GM23338 (cell line): ENCODE results near the gene SOSTDC1. TPM values are rescaled to one million over a fixed set of nuclear protein-coding genes. Genes with fewer than 3 reads are reported as not detected.

Experiments
- ATAC-seq: fragments of 200-7000 bp; cut with Tn5 transposase; 3 replicates; pipeline ENCODE4 v1.9.1; 2020
- DNase-seq: peaks from one replicate; pipeline ENCODE4 v3.0.0-alpha.2; 2015; ENCODE audit warnings: low spot score
- H2AFZ ChIP-seq: fragments of 200-600 bp; sonication (generic); 2 replicates; pipeline ENCODE4 v1.8.0; 2016; ENCODE audit warnings: antibody characterized with exemption, mild to moderate bottlenecking, moderate library complexity
- H3F3A ChIP-seq: fragments of 200-600 bp; sonication (generic); replicated peaks from 2 replicates; pipeline ENCODE4 v1.8.0; 2017; ENCODE audit warnings: antibody characterized with exemption, mixed run types, low read depth
- H3K27ac ChIP-seq: fragments of 200-600 bp; sonication (generic); 2 replicates; pipeline ENCODE4 v1.6.1; 2016; ENCODE audit warnings: low read depth
- H3K27me3 ChIP-seq: fragments of 200-600 bp; sonication (generic); 2 replicates; pipeline ENCODE4 v1.8.0; 2016; ENCODE audit warnings: mild to moderate bottlenecking, mixed run types, moderate library complexity; ENCODE audit not compliant: insufficient read depth
- H3K36me3 ChIP-seq: fragments of 200-600 bp; sonication (generic); 2 replicates; pipeline ENCODE4 v1.8.0; 2016; ENCODE audit warnings: mild to moderate bottlenecking; ENCODE audit not compliant: insufficient read depth
- H3K4me1 ChIP-seq: fragments of 200-600 bp; sonication (generic); 2 replicates; pipeline ENCODE4 v1.8.0; 2016; ENCODE audit warnings: mild to moderate bottlenecking, moderate library complexity; ENCODE audit not compliant: insufficient read depth
- H3K4me2 ChIP-seq: fragments of 200-600 bp; sonication (generic); 2 replicates; pipeline ENCODE4 v1.7.1; 2017; ENCODE audit warnings: mixed run types
- H3K4me3 ChIP-seq: fragments of 200-600 bp; sonication (generic); 2 replicates; pipeline ENCODE4 v1.6.1; 2016; ENCODE audit warnings: mixed run types
- H3K79me2 ChIP-seq: fragments of 200-600 bp; sonication (generic); replicated peaks from 2 replicates; pipeline ENCODE4 v1.8.0; 2017; ENCODE audit warnings: mild to moderate bottlenecking; ENCODE audit not compliant: insufficient read depth
- H3K9me2 ChIP-seq: fragments of 200-600 bp; sonication (generic); 2 replicates; pipeline ENCODE4 v1.8.0; 2017; ENCODE audit not compliant: insufficient read depth
- H4K20me1 ChIP-seq: fragments of 200-600 bp; sonication (generic); replicated peaks from 2 replicates; pipeline ENCODE4 v1.8.0; 2017; ENCODE audit warnings: mild to moderate bottlenecking; ENCODE audit not compliant: insufficient read depth
- H3K27ac Mint-ChIP-seq: 2 replicates; pipeline ENCODE4 v1.8.0; 2020; ENCODE audit warnings: inconsistent platforms, mild to moderate bottlenecking, moderate library complexity, mixed read lengths
- H3K27me3 Mint-ChIP-seq: 3 replicates; pipeline ENCODE4 v1.8.0; 2022; ENCODE audit warnings: low read depth, mild to moderate bottlenecking, moderate library complexity, mixed read lengths, inconsistent platforms; ENCODE audit not compliant: insufficient read depth, poor library complexity
- H3K36me3 Mint-ChIP-seq: 3 replicates; pipeline ENCODE4 v1.8.0; 2021; ENCODE audit warnings: low read depth, mild to moderate bottlenecking, inconsistent platforms, moderate library complexity, mixed read lengths
- H3K4me1 Mint-ChIP-seq: 3 replicates; pipeline ENCODE4 v1.8.0; 2020; ENCODE audit warnings: mild to moderate bottlenecking, inconsistent platforms, mixed read lengths
- H3K4me3 Mint-ChIP-seq: 3 replicates; pipeline ENCODE4 v1.8.0; 2021; ENCODE audit warnings: moderate library complexity, mild to moderate bottlenecking, inconsistent platforms, mixed read lengths
- H3K9me3 Mint-ChIP-seq: 3 replicates; pipeline ENCODE4 v1.8.0; 2020; ENCODE audit warnings: moderate library complexity, mild to moderate bottlenecking, inconsistent platforms, mixed read lengths
- CREB1 ChIP-seq: fragments of 250-450 bp; sonication (Bioruptor Pico); IDR thresholded peaks from 2 replicates; pipeline ENCODE4 v1.5.0; 2020; ENCODE audit warnings: low read depth, mild to moderate bottlenecking, moderate library complexity
- EZH2 ChIP-seq: fragments of 200-600 bp; sonication (generic); IDR thresholded peaks from one replicate; pipeline ENCODE4 v1.8.0; 2017; ENCODE audit warnings: antibody characterized with exemption, mild to moderate bottlenecking, low read depth; ENCODE audit not compliant: unreplicated experiment
- JUNB ChIP-seq: IDR thresholded peaks from one replicate; pipeline ENCODE4 v1.6.1; 2016; ENCODE audit warnings: antibody characterized with exemption; ENCODE audit not compliant: unreplicated experiment
- NANOG ChIP-seq: IDR thresholded peaks from 2 replicates; pipeline ENCODE4 v1.6.1; 2016; ENCODE audit warnings: antibody characterized with exemption, borderline replicate concordance
- POLR2AphosphoS5 ChIP-seq: IDR thresholded peaks from 2 replicates; pipeline ENCODE4 v1.6.1; 2016; ENCODE audit warnings: antibody characterized with exemption, low read depth
- ZNF331 ChIP-seq: fragments of 250-450 bp; sonication (Bioruptor Pico); IDR thresholded peaks from 2 replicates; pipeline ENCODE4 v1.5.0; 2020; ENCODE audit warnings: low read depth, mild to moderate bottlenecking, moderate library complexity
- polyA plus RNA-seq: library from polyadenylated mRNA; unstranded; fragments of >200 nt; fragmentation: Nextera tagmentation; extraction: Ambion mirVana; gene quantifications from 2 replicates; pipeline ENCODE4 v1.2.1, GENCODE V29; 2016
- total RNA-seq: library from RNA; depleted of rRNA; stranded (reverse); fragments of >200 nt; shearing (Covaris generic); gene quantifications from 2 replicates; pipeline ENCODE4 v1.2.3, GENCODE V29; 2014
- TF ChIP-seq, protein P1 (sequence below): fragments of 250-450 bp; sonication (Bioruptor Pico); IDR thresholded peaks from 2 replicates; pipeline ENCODE4 v1.5.0; 2020; ENCODE audit warnings: mild to moderate bottlenecking, moderate library complexity

The SOSTDC1 gene
- total and polyA plus RNA-seq, 2 experiments from 2014 or later, result 0.76 to 1.0 TPM

DNA sequence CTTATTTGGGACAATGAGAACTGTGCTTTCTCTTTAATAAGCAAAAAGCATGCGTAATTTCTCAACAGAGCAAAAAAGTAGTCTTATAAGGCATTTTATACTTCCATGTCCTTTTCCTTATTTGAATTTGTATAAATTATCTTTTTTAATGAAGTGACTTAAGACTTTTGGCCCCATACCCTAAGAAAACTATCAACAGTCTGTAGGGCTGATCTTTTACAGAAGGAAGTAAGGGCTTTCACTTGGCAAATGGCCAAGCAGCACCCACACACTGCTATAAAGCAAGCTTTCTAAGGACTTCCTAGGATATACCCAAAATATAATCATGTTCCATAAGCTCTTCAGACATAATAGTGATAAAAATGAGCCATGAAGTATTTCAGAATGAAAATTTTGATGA is 47.6 kb downstream of the SOSTDC1 start:
- Mint-ChIP-seq H3K36me3 (no peaks in the 10 kb centered on the region), H3K27me3 (peaks cover 17% of the 10 kb centered on the region), H3K4me1 (peaks cover 9% of the 10 kb centered on the region; the same call in 2 of the 3 replicates), H3K4me3 (no peak overlapping the region), H3K9me3 (no peaks in the 10 kb centered on the region; the same call in 2 of the 3 replicates), H3K27ac (no peak overlapping the region)
- H3K79me2 ChIP-seq, result no peaks in the 10 kb centered on the region
- H3K27ac ChIP-seq, result no peak overlapping the region
- TF ChIP-seq, protein P1, sequence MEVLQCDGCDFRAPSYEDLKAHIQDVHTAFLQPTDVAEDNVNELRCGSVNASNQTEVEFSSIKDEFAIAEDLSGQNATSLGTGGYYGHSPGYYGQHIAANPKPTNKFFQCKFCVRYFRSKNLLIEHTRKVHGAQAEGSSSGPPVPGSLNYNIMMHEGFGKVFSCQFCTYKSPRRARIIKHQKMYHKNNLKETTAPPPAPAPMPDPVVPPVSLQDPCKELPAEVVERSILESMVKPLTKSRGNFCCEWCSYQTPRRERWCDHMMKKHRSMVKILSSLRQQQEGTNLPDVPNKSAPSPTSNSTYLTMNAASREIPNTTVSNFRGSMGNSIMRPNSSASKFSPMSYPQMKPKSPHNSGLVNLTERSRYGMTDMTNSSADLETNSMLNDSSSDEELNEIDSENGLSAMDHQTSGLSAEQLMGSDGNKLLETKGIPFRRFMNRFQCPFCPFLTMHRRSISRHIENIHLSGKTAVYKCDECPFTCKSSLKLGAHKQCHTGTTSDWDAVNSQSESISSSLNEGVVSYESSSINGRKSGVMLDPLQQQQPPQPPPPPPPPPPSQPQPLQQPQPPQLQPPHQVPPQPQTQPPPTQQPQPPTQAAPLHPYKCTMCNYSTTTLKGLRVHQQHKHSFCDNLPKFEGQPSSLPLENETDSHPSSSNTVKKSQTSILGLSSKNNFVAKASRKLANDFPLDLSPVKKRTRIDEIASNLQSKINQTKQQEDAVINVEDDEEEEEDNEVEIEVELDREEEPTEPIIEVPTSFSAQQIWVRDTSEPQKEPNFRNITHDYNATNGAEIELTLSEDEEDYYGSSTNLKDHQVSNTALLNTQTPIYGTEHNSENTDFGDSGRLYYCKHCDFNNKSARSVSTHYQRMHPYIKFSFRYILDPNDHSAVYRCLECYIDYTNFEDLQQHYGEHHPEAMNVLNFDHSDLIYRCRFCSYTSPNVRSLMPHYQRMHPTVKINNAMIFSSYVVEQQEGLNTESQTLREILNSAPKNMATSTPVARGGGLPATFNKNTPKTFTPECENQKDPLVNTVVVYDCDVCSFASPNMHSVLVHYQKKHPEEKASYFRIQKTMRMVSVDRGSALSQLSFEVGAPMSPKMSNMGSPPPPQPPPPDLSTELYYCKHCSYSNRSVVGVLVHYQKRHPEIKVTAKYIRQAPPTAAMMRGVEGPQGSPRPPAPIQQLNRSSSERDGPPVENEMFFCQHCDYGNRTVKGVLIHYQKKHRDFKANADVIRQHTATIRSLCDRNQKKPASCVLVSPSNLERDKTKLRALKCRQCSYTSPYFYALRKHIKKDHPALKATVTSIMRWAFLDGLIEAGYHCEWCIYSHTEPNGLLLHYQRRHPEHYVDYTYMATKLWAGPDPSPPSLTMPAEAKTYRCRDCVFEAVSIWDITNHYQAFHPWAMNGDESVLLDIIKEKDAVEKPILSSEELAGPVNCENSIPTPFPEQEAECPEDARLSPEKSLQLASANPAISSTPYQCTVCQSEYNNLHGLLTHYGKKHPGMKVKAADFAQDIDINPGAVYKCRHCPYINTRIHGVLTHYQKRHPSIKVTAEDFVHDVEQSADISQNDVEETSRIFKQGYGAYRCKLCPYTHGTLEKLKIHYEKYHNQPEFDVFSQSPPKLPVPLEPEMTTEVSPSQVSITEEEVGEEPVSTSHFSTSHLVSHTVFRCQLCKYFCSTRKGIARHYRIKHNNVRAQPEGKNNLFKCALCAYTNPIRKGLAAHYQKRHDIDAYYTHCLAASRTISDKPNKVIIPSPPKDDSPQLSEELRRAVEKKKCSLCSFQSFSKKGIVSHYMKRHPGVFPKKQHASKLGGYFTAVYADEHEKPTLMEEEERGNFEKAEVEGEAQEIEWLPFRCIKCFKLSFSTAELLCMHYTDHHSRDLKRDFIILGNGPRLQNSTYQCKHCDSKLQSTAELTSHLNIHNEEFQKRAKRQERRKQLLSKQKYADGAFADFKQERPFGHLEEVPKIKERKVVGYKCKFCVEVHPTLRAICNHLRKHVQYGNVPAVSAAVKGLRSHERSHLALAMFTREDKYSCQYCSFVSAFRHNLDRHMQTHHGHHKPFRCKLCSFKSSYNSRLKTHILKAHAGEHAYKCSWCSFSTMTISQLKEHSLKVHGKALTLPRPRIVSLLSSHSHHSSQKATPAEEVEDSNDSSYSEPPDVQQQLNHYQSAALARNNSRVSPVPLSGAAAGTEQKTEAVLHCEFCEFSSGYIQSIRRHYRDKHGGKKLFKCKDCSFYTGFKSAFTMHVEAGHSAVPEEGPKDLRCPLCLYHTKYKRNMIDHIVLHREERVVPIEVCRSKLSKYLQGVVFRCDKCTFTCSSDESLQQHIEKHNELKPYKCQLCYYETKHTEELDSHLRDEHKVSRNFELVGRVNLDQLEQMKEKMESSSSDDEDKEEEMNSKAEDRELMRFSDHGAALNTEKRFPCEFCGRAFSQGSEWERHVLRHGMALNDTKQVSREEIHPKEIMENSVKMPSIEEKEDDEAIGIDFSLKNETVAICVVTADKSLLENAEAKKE, result no peak
- no peak for TF ChIP-seq POLR2AphosphoS5
- no peak for TF ChIP-seq ZNF331 (CRISPR knock-in tag)
- no peak for TF ChIP-seq NANOG
- TF ChIP-seq EZH2, result no peak
- TF ChIP-seq JUNB, result no peak
- no peak for TF ChIP-seq CREB1
- ATAC-seq (no peak), DNase-seq (no peak)
- H3K27me3 ChIP-seq, result peaks cover 23% of the 10 kb centered on the region
- no peaks in the 10 kb centered on the region for H3K36me3 ChIP-seq
- no peaks in the 10 kb centered on the region for H3K9me2 ChIP-seq
- H2AFZ ChIP-seq, result no peak overlapping the region
- no peaks in the 10 kb centered on the region for H3F3A ChIP-seq
- H3K4me2 ChIP-seq, result no peak overlapping the region
- H3K4me1 ChIP-seq, result peaks cover 6% of the 10 kb centered on the region
- no peak overlapping the region for H3K4me3 ChIP-seq
- no peaks in the 10 kb centered on the region for H4K20me1 ChIP-seq
